H9 (cell line): Measurements from ENCODE around the gene KLHL14. TPM values are rescaled to one million over a fixed set of nuclear protein-coding genes. Genes with fewer than 3 reads are reported as not detected.

Source experiments
- DNase-seq: peaks from one replicate; pipeline ENCODE4 v3.0.0-alpha.2; 2017
- H2AFZ ChIP-seq: one replicate; pipeline ENCODE4 v1.6.1; 2013; ENCODE audit warnings: mild to moderate bottlenecking, low read length, control low read depth, moderate library complexity
- H2AK5ac ChIP-seq: 2 replicates; pipeline ENCODE4 v1.6.1; 2013; ENCODE audit warnings: low read length, control low read depth, mixed read lengths; ENCODE audit not compliant: insufficient read length
- H2BK120ac ChIP-seq: one replicate; pipeline ENCODE4 v1.6.1; 2013; ENCODE audit warnings: low read depth, mild to moderate bottlenecking, low read length, control low read depth, inconsistent platforms; ENCODE audit not compliant: poor library complexity, severe bottlenecking
- H2BK12ac ChIP-seq: 2 replicates; pipeline ENCODE4 v1.6.1; 2013; ENCODE audit warnings: low read length, control low read depth, mixed read lengths, low read depth; ENCODE audit not compliant: insufficient read length
- H2BK15ac ChIP-seq: 2 replicates; pipeline ENCODE4 v1.6.1; 2013; ENCODE audit warnings: low read depth, low read length, control low read depth
- H2BK20ac ChIP-seq: one replicate; pipeline ENCODE4 v1.6.1; 2013; ENCODE audit warnings: low read depth, mild to moderate bottlenecking, low read length, control low read depth, inconsistent platforms; ENCODE audit not compliant: poor library complexity, severe bottlenecking
- H2BK5ac ChIP-seq: 2 replicates; pipeline ENCODE4 v1.6.1; 2013; ENCODE audit warnings: low read length, control low read depth, mixed read lengths; ENCODE audit not compliant: insufficient read length
- H3K14ac ChIP-seq: 2 replicates; pipeline ENCODE4 v1.6.1; 2013; ENCODE audit warnings: low read length, control low read depth; ENCODE audit not compliant: insufficient read depth
- H3K18ac ChIP-seq: 2 replicates; pipeline ENCODE4 v1.6.1; 2013; ENCODE audit warnings: low read depth, mild to moderate bottlenecking, mixed read lengths, low read length, control low read depth; ENCODE audit not compliant: insufficient read length
- H3K23ac ChIP-seq: 2 replicates; pipeline ENCODE4 v1.6.1; 2013; ENCODE audit warnings: low read length, control low read depth, mixed read lengths, low read depth; ENCODE audit not compliant: insufficient read length
- H3K23me2 ChIP-seq: 2 replicates; pipeline ENCODE4 v1.6.1; 2013; ENCODE audit warnings: low read depth, mild to moderate bottlenecking, mixed read lengths, low read length, control low read depth; ENCODE audit not compliant: insufficient read length, poor library complexity, severe bottlenecking
- H3K27ac ChIP-seq: 2 replicates; pipeline ENCODE4 v1.5.1; 2013; ENCODE audit warnings: low read length, control low read depth, mixed read lengths, low read depth; ENCODE audit not compliant: insufficient read length
- H3K27me3 ChIP-seq: 2 replicates; pipeline ENCODE4 v1.6.1; 2013; ENCODE audit warnings: low read length, control low read depth, inconsistent platforms; ENCODE audit not compliant: insufficient read depth
- H3K4ac ChIP-seq: 2 replicates; pipeline ENCODE4 v1.6.1; 2013; ENCODE audit warnings: low read depth, mild to moderate bottlenecking, control low read depth, inconsistent platforms, low read length, moderate library complexity
- H3K4me1 ChIP-seq: 2 replicates; pipeline ENCODE4 v1.6.1; 2013; ENCODE audit warnings: low read length, control low read depth, inconsistent platforms; ENCODE audit not compliant: insufficient read depth
- H3K4me2 ChIP-seq: 2 replicates; pipeline ENCODE4 v1.6.1; 2013; ENCODE audit warnings: low read length, control low read depth, mixed read lengths; ENCODE audit not compliant: insufficient read length, insufficient read depth
- H3K56ac ChIP-seq: 2 replicates; pipeline ENCODE4 v1.6.1; 2013; ENCODE audit warnings: low read depth, mild to moderate bottlenecking, mixed read lengths, low read length, control low read depth; ENCODE audit not compliant: insufficient read length
- H3K79me1 ChIP-seq: 2 replicates; pipeline ENCODE4 v1.6.1; 2013; ENCODE audit warnings: low read depth, mild to moderate bottlenecking, moderate library complexity, low read length, control low read depth, inconsistent platforms; ENCODE audit not compliant: insufficient read depth, poor library complexity, severe bottlenecking
- H3K79me2 ChIP-seq: 2 replicates; pipeline ENCODE4 v1.6.1; 2013; ENCODE audit warnings: low read length, control low read depth, inconsistent platforms; ENCODE audit not compliant: insufficient read depth
- H3K9ac ChIP-seq: 2 replicates; pipeline ENCODE4 v1.6.1; 2013; ENCODE audit warnings: low read length, control low read depth, mixed read lengths; ENCODE audit not compliant: insufficient read length; ENCODE audit errors: extremely low read depth
- H3K9me3 ChIP-seq: one replicate; pipeline ENCODE4 v1.6.1; 2013; ENCODE audit warnings: low read depth, low read length, inconsistent platforms; ENCODE audit not compliant: control insufficient read depth
- H3T11ph ChIP-seq: one replicate; pipeline ENCODE4 v1.6.1; 2013; ENCODE audit warnings: mild to moderate bottlenecking, low read length, control low read depth, inconsistent platforms
- H4K20me1 ChIP-seq: one replicate; pipeline ENCODE4 v1.6.1; 2013; ENCODE audit not compliant: control insufficient read depth, insufficient read length, insufficient read depth
- H4K5ac ChIP-seq: 2 replicates; pipeline ENCODE4 v1.6.1; 2013; ENCODE audit warnings: low read depth, mild to moderate bottlenecking, mixed read lengths, low read length, control low read depth; ENCODE audit not compliant: insufficient read length
- H4K8ac ChIP-seq: replicated peaks from 2 replicates; pipeline ENCODE4 v1.6.1; 2013; ENCODE audit warnings: low read length, control low read depth, mixed read lengths, low read depth; ENCODE audit not compliant: insufficient read length
- H4K91ac ChIP-seq: 2 replicates; pipeline ENCODE4 v1.6.1; 2013; ENCODE audit warnings: low read depth, mild to moderate bottlenecking, moderate library complexity, mixed read lengths, low read length, control low read depth; ENCODE audit not compliant: insufficient read length
- H3K27ac Mint-ChIP-seq, 3 experiments: 2 replicates in 2 of 3; 3 replicates in 1 of 3; pipeline ENCODE4 v1.8.0; 2020 to 2021; ENCODE audit warnings: mixed read lengths in 3 of 3, mild to moderate bottlenecking in 1 of 3, moderate library complexity in 1 of 3
- H3K27me3 Mint-ChIP-seq: 2 replicates; pipeline ENCODE4 v1.8.0; 2021; ENCODE audit warnings: low read depth, mild to moderate bottlenecking, moderate library complexity, mixed read lengths
- H3K36me3 Mint-ChIP-seq, 3 experiments: 2 replicates in 2 of 3; 3 replicates in 1 of 3; pipeline ENCODE4 v1.8.0; 2020 to 2021; ENCODE audit warnings: low read depth in 3 of 3, mixed read lengths in 3 of 3; ENCODE audit not compliant: insufficient read depth in 1 of 3
- H3K4me1 Mint-ChIP-seq, 2 experiments: 2 replicates each; pipeline ENCODE4 v1.8.0; 2020; ENCODE audit warnings: mixed read lengths in 2 of 2
- H3K4me3 Mint-ChIP-seq, 2 experiments: 2 replicates in 1 of 2; 3 replicates in 1 of 2; pipeline ENCODE4 v1.8.0; 2020 to 2021; ENCODE audit warnings: mild to moderate bottlenecking in 2 of 2, mixed read lengths in 2 of 2, moderate library complexity in 1 of 2
- H3K9me3 Mint-ChIP-seq, 2 experiments: 2 replicates in 1 of 2; 3 replicates in 1 of 2; pipeline ENCODE4 v1.8.0; 2020; ENCODE audit warnings: mild to moderate bottlenecking in 2 of 2, mixed read lengths in 2 of 2, moderate library complexity in 1 of 2
- CTCF ChIP-seq: fragments of 200-600 bp; sonication (generic); conservative IDR thresholded peaks from 3 replicates; pipeline ENCODE4 v1.8.0; 2021; ENCODE audit warnings: antibody characterized with exemption, mild to moderate bottlenecking
- WGBS: extraction: QIAGEN DNeasy Blood & Tissue Kit; methylation state at CpG from one replicate; pipeline ENCODE4 v1.1.7; 2013; ENCODE audit warnings: missing lambda C conversion rate, low lambda C conversion rate, mixed read lengths; ENCODE audit not compliant: insufficient read length; ENCODE audit errors: extremely low coverage; 5-methylcytosine and 5-hydroxymethylcytosine counted together
- total RNA-seq: library from RNA; stranded (reverse); gene quantifications from 2 replicates; pipeline ENCODE4 v1.2.1, GENCODE V29; 2021

Gene KLHL14
- total RNA-seq, 1 experiment from 2014 or later, result 1.0 TPM

- no peak overlapping the region for H3K27ac Mint-ChIP-seq
- H3K27me3 Mint-ChIP-seq, result no peaks in the 10 kb centered on the region; the same call in 1 of the 2 replicates
- H3K4me3 Mint-ChIP-seq, result no peak overlapping the region
- Histone ChIP-seq H2AFZ (no peak overlapping the region), H2BK15ac (no peak overlapping the region), H2AK5ac (no peak overlapping the region), H3K79me1 (no peaks in the 10 kb centered on the region), H3K23me2 (no peaks in the 10 kb centered on the region), H3K4me1 (no peaks in the 10 kb centered on the region), H2BK20ac (no peak overlapping the region), H3K27ac (no peak overlapping the region), H3K9me3 (no peaks in the 10 kb centered on the region), H2BK12ac (no peak overlapping the region), H3K56ac (no peak overlapping the region), H4K91ac (no peak overlapping the region), H3K4me2 (no peak overlapping the region), H3K14ac (no peak overlapping the region), H3K9ac (no peak overlapping the region), H3K4ac (no peak overlapping the region), H3K79me2 (no peaks in the 10 kb centered on the region), H4K20me1 (no peaks in the 10 kb centered on the region), H4K5ac (no peak overlapping the region), H3K23ac (no peak overlapping the region), H4K8ac (no peak overlapping the region), H3T11ph (no peak overlapping the region), H2BK120ac (no peak overlapping the region), H3K18ac (no peak overlapping the region), H2BK5ac (no peak overlapping the region), H3K27me3 (no peaks in the 10 kb centered on the region)
- DNase-seq, result no peak
- WGBS, result no CpG with 5 or more reads among the region's 3 CpGs
- no peak for TF ChIP-seq CTCF
- no peaks in the 10 kb centered on the region for H3K36me3 Mint-ChIP-seq
- no peaks in the 10 kb centered on the region; a peak in 1 of 5 replicates for H3K9me3 Mint-ChIP-seq
- no peaks in the 10 kb centered on the region for H3K4me1 Mint-ChIP-seq
These were observed 39.5 kb upstream of the KLHL14 start for GRCh38 chr18:32812342-32812741.
